Measurements from ENCODE around the gene DCANP1. TPM values are rescaled to one million over a fixed set of nuclear protein-coding genes. Genes with fewer than 3 reads are reported as not detected.

The DCANP1 gene
- total and polyA plus RNA-seq, 9 donors, result 0.08 TPM; not detected in 8

DNA sequence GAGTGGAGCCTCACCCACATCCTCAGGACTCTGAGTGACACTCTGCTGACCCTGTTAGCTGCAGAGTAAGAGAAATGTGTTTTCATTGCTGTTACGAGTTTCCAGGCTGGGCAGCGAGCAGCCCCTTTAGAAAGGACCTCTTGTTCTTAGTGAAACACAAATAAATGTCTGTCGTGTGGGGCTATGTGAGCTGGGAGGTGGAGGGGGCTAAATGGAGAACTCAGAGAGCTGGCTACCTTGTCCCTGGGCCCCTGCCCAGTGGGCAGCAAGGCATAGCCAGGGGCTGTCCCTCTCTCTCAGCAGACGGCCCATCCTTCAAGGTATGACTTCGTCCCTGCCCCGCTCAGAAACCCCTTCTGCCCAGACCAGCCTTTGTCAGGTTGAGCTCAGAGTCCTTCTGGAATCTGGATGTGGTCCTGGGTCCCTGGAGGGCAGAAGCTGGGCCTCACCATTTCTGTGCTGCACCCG is 10.2 kb downstream of the DCANP1 start:
- H3K4me3 ChIP-seq, result no peak overlapping the region
- no peak overlapping the region for H3K27ac ChIP-seq
- no peak for TF ChIP-seq EP300 (IDR thresholded peaks at IDR 0.05)
- TF ChIP-seq, protein P1, sequence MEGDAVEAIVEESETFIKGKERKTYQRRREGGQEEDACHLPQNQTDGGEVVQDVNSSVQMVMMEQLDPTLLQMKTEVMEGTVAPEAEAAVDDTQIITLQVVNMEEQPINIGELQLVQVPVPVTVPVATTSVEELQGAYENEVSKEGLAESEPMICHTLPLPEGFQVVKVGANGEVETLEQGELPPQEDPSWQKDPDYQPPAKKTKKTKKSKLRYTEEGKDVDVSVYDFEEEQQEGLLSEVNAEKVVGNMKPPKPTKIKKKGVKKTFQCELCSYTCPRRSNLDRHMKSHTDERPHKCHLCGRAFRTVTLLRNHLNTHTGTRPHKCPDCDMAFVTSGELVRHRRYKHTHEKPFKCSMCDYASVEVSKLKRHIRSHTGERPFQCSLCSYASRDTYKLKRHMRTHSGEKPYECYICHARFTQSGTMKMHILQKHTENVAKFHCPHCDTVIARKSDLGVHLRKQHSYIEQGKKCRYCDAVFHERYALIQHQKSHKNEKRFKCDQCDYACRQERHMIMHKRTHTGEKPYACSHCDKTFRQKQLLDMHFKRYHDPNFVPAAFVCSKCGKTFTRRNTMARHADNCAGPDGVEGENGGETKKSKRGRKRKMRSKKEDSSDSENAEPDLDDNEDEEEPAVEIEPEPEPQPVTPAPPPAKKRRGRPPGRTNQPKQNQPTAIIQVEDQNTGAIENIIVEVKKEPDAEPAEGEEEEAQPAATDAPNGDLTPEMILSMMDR (IDR thresholded peaks at IDR 0.05), result no peak
- TF ChIP-seq POLR2A (IDR thresholded peaks at IDR 0.05), result no peak
- H3K9me3 ChIP-seq, result no peaks in the 10 kb centered on the region
- intact Hi-C loops (cut with DNase I), result no loop called here
- no peak for DNase-seq
- no peaks in the 10 kb centered on the region for H3K4me1 ChIP-seq (ENCODE audit: insufficient read depth)
- no peaks in the 10 kb centered on the region for H3K36me3 ChIP-seq
- H3K27me3 ChIP-seq, result no peaks in the 10 kb centered on the region
- 71 to 74% (median 72%) methylated on average over 7 of the region's 7 CpGs for WGBS, 3 donors

GRCh38 chr5:135435467-135436330 is 11.4 kb downstream of the DCANP1 start:
- DNase-seq, result peak in 1 of 5 donors; percentile 10
- Histone ChIP-seq H3K36me3 (no peaks in the 10 kb centered on the region), H3K4me3 (no peak overlapping the region), H3K4me1 (ENCODE audit: insufficient read depth) (no peaks in the 10 kb centered on the region), H3K27ac (no peak overlapping the region), H3K27me3 (no peaks in the 10 kb centered on the region), H3K9me3 (no peaks in the 10 kb centered on the region)
- TF ChIP-seq, protein P1 (IDR thresholded peaks at IDR 0.05), result no peak
- no peak for TF ChIP-seq EP300 (IDR thresholded peaks at IDR 0.05)
- no peak for TF ChIP-seq POLR2A (IDR thresholded peaks at IDR 0.05)
- intact Hi-C loops (cut with DNase I), result no loop called here
- WGBS, 3 donors, result 82 to 84% (median 84%) methylated on average over 9 of the region's 9 CpGs

GRCh38 chr5:135434591-135435466 is 12.3 kb downstream of the DCANP1 start:
- Histone ChIP-seq H3K36me3 (no peaks in the 10 kb centered on the region), H3K9me3 (no peaks in the 10 kb centered on the region), H3K4me3 (no peak overlapping the region), H3K27ac (no peak overlapping the region), H3K4me1 (ENCODE audit: insufficient read depth) (no peaks in the 10 kb centered on the region), H3K27me3 (no peaks in the 10 kb centered on the region)
- WGBS, 3 donors, result 35 to 38% (median 35%) methylated on average over 24 of the region's 24 CpGs
- DNase-seq, result peak in 1 of 5 donors; percentile 6
- TF ChIP-seq, protein P1 (IDR thresholded peaks at IDR 0.05), result no peak
- TF ChIP-seq POLR2A (IDR thresholded peaks at IDR 0.05) (no peak), EP300 (IDR thresholded peaks at IDR 0.05) (no peak)
- intact Hi-C loops (cut with DNase I), result no loop called here

- H3K27ac ChIP-seq, result no peak overlapping the region
- WGBS, 3 donors, result 62 to 66% (median 63%) methylated on average over 12 of the region's 12 CpGs
- no peaks in the 10 kb centered on the region for H3K27me3 ChIP-seq
- H3K4me1 ChIP-seq (ENCODE audit: insufficient read depth), result no peaks in the 10 kb centered on the region
- intact Hi-C loops (cut with DNase I), result no loop called here
- H3K9me3 ChIP-seq, result no peaks in the 10 kb centered on the region
- TF ChIP-seq EP300 (IDR thresholded peaks at IDR 0.05), result no peak
- TF ChIP-seq POLR2A (IDR thresholded peaks at IDR 0.05), result no peak
- TF ChIP-seq, protein P1 (IDR thresholded peaks at IDR 0.05), result no peak
- DNase-seq, result peak in 1 of 5 donors; percentile 21
- H3K4me3 ChIP-seq, result no peak overlapping the region
- H3K36me3 ChIP-seq, result no peaks in the 10 kb centered on the region
These were observed 13.3 kb downstream of the DCANP1 start for GRCh38 chr5:135433681-135434426.

Data from ovary (tissue), 9 donors.